Left ventricle myocardium inferior (tissue), 1 donor: ENCODE results near the gene DIPK2A. TPM values are rescaled to one million over a fixed set of nuclear protein-coding genes. Genes with fewer than 3 reads are reported as not detected.

Experiments used
- DNase-seq: peaks from one replicate; pipeline ENCODE4 v3.0.0-alpha.2; 2020
- H3K27ac ChIP-seq: fragments of 200-600 bp; replicated peaks from 2 replicates; pipeline ENCODE4 v1.8.0; 2021
- H3K27me3 ChIP-seq: fragments of 200-600 bp; 2 replicates; pipeline ENCODE4 v1.8.0; 2021; ENCODE audit warnings: low read depth
- H3K36me3 ChIP-seq: fragments of 200-600 bp; 2 replicates; pipeline ENCODE4 v1.8.0; 2021
- H3K4me1 ChIP-seq: fragments of 200-600 bp; 2 replicates; pipeline ENCODE4 v1.8.0; 2021
- H3K4me3 ChIP-seq: fragments of 200-600 bp; 2 replicates; pipeline ENCODE4 v1.8.0; 2021; ENCODE audit warnings: mild to moderate bottlenecking, moderate library complexity
- H3K9me3 ChIP-seq: fragments of 200-600 bp; replicated peaks from 2 replicates; pipeline ENCODE4 v1.8.0; 2021
- CTCF ChIP-seq: fragments of 200-600 bp; IDR thresholded peaks from 2 replicates; pipeline ENCODE4 v1.8.0; 2021; ENCODE audit warnings: antibody characterized with exemption, mild to moderate bottlenecking, borderline replicate concordance
- intact Hi-C: fragments of 100-400 bp; cut with micrococcal nuclease; formaldehyde crosslinking; loops from one replicate; pipeline ENCODE4 v1.11.0; 2022
- total RNA-seq: library from RNA; stranded (reverse); fragmentation: NEBNext Ultra II Directional; extraction: Animal tissue kit (Norgen Biotek cat#: 25700); gene quantifications from one replicate; pipeline ENCODE4 v1.2.1, GENCODE V29; 2021
- donor health status: DM: no; HTN: yes; CAD: no; lungs with severe emphysema.

DIPK2A gene
- total RNA-seq, 1 donor from 2014 or later, result 8.4 TPM

DNA sequence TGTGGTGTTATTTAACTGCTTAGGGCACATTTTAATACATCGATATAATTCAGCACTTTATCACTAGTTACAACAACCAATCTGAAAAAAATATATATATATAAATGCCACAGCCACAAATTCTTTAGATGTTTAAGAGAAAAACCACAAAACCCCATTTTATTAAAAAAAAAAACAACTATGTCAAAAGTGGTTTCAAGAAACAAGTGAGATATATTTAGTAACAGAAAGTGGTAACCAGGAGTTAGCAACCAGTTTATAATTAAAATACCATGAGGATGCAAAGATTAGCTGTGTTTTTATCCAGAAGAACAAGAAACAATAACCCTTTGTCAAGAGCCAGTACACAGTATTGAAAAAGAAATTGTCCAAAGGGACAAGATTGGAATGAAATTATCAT lies 14.8 kb upstream of the DIPK2A start:
- intact Hi-C loops, result loop anchor here (10.0 kb wide), 1 partner anchor 182 kb away; no protein-coding TSS in a partner anchor
- Histone ChIP-seq H3K27ac (no peak overlapping the region), H3K9me3 (peaks cover 23% of the 10 kb centered on the region), H3K4me3 (no peak overlapping the region), H3K27me3 (no peaks in the 10 kb centered on the region), H3K36me3 (no peaks in the 10 kb centered on the region), H3K4me1 (no peaks in the 10 kb centered on the region)
- no peak for DNase-seq
- no peak for TF ChIP-seq CTCF

- no peaks in the 10 kb centered on the region for H3K4me1 ChIP-seq
- DNase-seq, result no peak
- H3K36me3 ChIP-seq, result no peaks in the 10 kb centered on the region
- no peak for TF ChIP-seq CTCF
- H3K27me3 ChIP-seq, result no peaks in the 10 kb centered on the region
- peaks cover 23% of the 10 kb centered on the region for H3K9me3 ChIP-seq
- no peak overlapping the region for H3K4me3 ChIP-seq
- H3K27ac ChIP-seq, result no peak overlapping the region
- intact Hi-C loops, result loop anchor here (10.0 kb wide), 1 partner anchor 183 kb away; no protein-coding TSS in a partner anchor
These were observed 14.2 kb upstream of the DIPK2A start for GRCh38 chr3:143957453-143957852.

- TF ChIP-seq CTCF, result no peak
- DNase-seq, result no peak
- intact Hi-C loops, result loop anchor here (10.0 kb wide), 1 partner anchor 184 kb away; no protein-coding TSS in a partner anchor
These were observed 12.7 kb upstream of the DIPK2A start for GRCh38 chr3:143958966-143959365.

DNA sequence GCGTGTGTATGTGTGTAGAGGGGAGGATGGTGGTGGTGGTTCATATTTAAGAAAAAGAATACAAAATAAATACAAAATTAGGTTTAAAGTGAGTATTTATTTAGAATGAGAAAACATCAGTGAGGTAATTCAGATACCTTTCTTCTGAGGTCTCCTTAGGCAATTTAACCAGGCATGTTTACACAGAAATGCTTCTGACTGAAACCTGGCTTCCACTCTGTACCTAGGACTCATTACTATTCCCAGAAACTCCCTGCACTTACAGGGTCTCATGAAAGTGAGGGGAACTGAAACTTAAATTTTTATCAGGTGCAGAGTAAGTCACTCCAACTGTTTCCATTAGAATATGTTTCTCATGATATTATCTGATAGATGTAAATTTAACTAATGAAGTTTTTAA lies 10.3 kb upstream of the DIPK2A start:
- no peaks in the 10 kb centered on the region for H3K27me3 ChIP-seq
- H3K4me3 ChIP-seq, result no peak overlapping the region
- H3K9me3 ChIP-seq, result peaks cover 23% of the 10 kb centered on the region
- H3K36me3 ChIP-seq, result no peaks in the 10 kb centered on the region
- DNase-seq, result no peak
- H3K27ac ChIP-seq, result no peak overlapping the region
- TF ChIP-seq CTCF, result no peak
- no peaks in the 10 kb centered on the region for H3K4me1 ChIP-seq
- intact Hi-C loops, result no loop called here

More at GRCh38 chr3:143958966-143959365, 12.7 kb upstream of the DIPK2A start:
- Histone ChIP-seq H3K27me3 (no peaks in the 10 kb centered on the region), H3K9me3 (peaks cover 23% of the 10 kb centered on the region), H3K27ac (no peak overlapping the region), H3K4me1 (no peaks in the 10 kb centered on the region), H3K36me3 (no peaks in the 10 kb centered on the region), H3K4me3 (no peak overlapping the region)

GRCh38 chr3:143963946-143964345 lies 7.7 kb upstream of the DIPK2A start:
- peaks cover 13% of the 10 kb centered on the region for H3K9me3 ChIP-seq
- TF ChIP-seq CTCF, result no peak
- H3K36me3 ChIP-seq, result no peaks in the 10 kb centered on the region
- no peak overlapping the region for H3K27ac ChIP-seq
- no peak for DNase-seq
- no peaks in the 10 kb centered on the region for H3K27me3 ChIP-seq
- intact Hi-C loops, result no loop called here
- H3K4me3 ChIP-seq, result no peak overlapping the region
- no peaks in the 10 kb centered on the region for H3K4me1 ChIP-seq
